Hindlimb muscle (tissue), 1 donor: Measurements from ENCODE around the gene VIPAS39. TPM values are rescaled to one million over a fixed set of nuclear protein-coding genes. Genes with fewer than 3 reads are reported as not detected.
"Not testable (repeated sequence)": the region's sequence is repeated elsewhere in the genome, so short reads cannot be mapped to it uniquely, and the experiment has no call there.

Experiments used
- DNase-seq: peaks from one replicate; pipeline ENCODE4 v3.0.0-alpha.2; 2013
- polyA plus RNA-seq: library from polyadenylated mRNA; unstranded; fragments of 120-200 nt; gene quantifications from one replicate; pipeline ENCODE4 v1.2.1, GENCODE V29; 2013; ENCODE audit not compliant: insufficient read length

VIPAS39 gene
- polyA plus RNA-seq, 1 donor, result 22.7 TPM

DNA sequence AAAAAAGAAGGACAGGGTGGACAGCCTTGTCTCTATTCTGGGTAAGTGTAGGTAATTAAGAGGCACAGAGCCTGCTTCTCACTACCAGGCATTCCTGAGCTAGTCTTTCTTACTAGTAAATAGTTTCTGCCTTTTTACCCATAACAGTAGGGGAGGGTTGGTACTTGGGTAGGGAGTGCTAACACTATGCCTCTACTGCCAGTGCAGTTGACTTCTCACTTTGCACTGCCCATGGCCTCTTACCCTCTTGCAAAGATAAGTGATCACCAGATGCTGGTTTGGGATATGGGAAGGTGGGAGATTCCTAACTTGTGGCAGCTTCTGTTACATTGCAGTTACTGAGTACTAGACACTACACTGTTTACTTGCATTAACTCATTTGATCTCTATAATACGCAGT, 12.1 kb upstream of the VIPAS39 start:
- no peak for DNase-seq

DNA sequence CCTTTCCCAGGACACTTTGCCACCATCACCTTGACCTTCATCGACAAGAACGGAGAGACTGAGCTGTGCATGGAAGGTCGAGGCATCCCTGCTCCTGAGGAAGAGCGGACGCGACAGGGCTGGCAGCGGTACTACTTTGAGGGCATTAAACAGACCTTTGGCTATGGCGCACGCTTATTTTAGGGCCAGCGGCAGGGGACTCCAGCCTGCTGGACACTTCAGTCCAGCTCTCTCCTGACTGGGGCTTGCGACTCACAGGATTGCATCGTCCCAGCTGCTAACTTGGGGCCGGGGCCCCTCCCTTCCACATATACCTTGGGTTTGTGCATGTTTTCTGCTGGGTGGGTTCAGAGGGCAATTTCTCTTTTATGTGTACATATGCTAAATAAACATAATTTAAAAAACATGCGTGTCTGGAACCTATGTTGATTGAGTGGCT, 11.7 kb upstream of the VIPAS39 start:
- no peak for DNase-seq

DNA sequence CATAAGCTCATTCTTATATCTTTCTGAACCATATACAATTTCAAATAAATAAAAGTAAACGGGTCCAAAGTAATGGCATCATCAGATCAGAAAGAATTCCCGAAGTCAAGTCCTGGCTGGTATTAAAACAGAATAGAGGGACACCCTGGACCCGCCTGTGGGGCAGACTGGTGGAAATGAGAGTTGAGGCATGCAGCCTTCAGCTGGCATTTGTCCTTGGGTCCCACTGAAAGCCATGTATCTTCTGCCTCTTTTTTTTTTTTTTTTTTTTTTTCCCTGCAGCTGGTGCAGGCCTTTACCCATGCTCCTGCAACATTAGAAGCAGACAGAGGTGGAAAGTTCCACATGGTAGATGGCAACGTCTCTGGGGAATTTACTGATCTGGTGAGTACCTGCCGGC, 10.4 kb upstream of the VIPAS39 start:
- DNase-seq, result no peak

DNA sequence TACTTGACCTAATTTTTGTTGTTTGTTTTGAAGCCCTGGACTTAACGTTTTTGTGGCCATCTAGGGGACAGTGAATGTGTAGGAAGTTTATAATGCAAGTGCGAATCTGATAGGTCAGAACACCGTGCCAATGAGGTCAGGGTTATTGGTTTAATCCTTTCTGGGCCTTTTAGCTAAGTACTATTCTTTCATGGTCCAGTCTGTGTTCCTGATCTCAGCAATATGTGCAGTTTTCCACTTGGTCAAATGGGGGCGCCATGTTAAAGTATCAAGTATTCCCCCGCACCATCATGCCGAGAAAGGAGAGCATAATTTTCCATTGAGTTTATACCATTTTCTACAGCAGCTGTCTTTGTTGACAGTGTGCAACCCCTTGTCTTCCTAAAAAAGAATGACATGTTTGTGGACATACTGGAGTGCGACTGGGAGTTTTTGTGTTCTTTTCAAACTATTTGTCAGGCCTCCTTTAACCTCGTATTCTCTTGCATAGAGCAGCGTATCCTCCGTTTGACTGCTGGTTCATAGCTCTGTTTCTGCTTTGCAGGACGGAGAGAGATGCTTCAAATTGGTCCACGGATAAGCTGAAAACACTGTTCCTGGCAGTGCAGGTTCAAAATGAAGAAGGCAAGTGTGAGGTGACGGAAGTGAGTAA, 1.8 kb upstream of the VIPAS39 start:
- peak; percentile 33 for DNase-seq

DNA sequence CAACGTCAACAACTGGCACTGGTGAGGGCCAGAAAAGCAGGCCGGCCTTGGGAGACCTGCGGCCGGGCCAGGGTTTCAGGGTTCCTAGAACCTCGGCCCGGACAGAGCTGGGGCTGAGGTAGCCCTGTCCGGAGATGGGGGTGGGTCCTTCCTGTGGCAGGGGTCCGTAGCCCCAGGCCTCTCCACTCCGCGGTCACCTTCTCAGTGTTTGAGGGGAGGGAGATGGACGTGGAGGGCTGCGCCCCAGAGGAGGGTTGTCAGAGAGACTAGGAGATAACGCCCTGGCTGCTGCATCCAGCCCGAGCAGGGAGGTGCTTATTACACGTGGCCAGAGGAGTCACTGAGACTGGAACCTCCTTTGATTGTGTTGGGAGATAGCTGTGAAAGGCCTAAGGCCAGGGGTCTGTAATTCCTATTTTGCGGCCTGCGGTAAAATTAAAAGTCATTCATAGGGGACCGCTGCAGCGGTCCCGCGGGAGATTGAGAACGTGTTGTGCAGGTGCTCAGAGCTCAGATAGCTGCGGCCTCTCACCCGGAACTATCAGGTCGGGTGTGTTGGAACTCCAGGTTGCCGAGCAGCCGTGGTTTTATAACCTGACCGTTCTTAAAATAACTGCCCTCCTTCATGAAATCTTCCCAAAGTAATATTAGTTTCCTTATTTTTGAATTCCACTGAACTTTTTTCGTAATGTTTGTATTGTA, 999 bp upstream of the VIPAS39 start:
- peak; percentile 29 for DNase-seq

DNA sequence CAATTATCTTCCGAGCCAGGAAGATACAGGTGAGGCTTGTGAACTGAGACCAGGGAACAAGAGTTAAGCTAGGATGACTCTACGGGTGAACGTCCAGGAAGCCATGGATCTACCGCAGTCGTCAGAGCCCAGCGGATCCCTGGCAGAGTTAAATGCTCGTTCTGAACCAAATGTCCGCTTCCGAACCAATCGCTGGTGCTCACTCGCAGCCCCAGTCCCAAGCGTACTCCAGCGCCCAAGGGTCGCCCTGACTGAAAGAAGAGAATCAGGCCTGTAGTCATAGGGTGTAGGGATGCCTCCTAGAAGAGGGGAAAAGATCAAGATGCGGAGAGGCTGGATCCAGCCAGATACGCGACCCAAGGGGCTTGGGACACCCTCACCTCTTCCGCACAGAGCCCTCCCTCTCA, 283 bp downstream of the VIPAS39 start:
- DNase-seq, result no peak

DNA sequence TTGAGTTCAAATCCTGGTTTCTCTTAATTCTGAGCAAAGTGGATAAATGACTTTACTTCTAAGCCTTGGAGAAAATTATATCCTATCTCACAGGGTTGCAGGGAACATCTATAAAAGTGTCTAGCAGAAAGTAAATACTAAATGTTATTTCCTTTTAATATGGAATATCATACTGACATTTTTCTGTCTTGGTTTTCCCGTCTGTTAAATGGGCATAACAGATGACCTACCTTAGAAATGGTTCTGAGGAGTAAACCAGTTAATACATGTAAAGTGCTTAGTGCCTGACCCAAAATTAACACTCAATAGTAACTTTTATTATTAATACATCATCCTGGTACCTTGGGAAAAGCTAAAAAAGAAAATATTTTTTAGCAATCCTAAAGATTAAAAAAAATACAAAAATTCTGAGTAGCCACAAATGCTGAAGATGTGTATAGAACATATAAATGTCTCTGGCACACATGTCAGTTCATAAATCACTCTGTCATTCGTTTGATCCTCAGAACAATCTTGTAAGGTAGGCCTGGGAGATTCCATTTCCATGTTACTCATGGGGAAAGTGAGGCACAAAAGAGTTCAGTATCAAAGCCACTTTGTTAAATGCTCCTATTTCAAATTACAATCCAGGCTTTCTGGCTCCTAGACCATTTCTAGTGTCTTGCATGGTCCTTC, 1.3 kb downstream of the VIPAS39 start:
- no peak for DNase-seq

DNA sequence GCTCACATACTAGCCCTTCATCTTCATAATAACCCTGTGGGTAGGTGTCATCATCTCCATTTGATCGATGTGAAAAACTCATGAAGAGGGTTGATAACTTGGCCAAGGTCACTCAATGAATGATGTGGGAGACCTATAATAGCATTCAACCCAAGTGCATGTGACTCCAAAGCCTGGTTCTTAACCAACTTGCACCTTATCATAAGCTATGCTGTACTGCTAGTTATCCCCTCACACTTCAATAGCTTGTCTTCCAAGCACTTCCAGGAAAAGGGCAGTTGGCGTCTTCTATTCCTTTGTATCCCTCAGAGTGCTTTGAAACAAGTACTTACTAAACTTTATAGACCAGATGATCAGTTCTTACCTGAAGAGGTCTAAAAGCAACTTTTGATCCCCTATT, 15.2 kb downstream of the VIPAS39 start:
- no peak for DNase-seq

DNA sequence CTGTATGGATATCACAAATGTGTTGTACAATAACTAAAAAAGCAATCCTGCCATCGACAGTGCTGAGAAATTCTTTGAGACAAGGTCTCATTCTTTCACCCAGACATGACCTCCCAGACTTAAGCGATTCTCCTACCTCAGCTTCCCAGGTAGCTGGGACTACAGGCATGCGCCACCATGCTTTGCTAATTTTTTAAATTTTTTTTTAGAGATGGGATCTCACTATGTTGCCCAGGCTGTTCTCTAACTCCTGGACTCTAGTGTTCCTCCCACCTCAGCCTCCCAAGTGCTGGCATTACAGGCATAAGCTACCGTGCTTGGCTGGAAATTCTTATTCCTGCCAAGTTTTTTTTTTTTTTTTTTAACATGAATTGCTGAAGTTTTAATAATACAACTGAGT, 17.5 kb downstream of the VIPAS39 start:
- no peak for DNase-seq

DNA sequence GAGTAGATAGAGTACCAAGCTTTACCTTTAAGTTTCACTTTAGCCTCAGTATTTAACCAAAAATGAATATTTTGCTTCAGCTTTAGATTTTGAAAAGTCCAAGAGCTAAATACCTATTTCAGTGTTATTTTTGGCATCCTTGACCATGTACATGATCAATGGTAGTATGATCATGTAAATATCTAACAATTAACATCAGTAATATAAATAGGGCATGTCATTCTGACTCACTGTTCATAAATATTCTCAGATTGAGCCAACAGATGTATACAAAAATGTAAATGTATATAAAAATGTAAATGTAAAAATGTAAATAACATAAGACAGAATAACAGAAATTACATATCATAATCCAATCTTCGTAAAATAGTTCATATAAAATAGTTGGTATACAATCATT, 18.8 kb downstream of the VIPAS39 start:
- no peak for DNase-seq

DNA sequence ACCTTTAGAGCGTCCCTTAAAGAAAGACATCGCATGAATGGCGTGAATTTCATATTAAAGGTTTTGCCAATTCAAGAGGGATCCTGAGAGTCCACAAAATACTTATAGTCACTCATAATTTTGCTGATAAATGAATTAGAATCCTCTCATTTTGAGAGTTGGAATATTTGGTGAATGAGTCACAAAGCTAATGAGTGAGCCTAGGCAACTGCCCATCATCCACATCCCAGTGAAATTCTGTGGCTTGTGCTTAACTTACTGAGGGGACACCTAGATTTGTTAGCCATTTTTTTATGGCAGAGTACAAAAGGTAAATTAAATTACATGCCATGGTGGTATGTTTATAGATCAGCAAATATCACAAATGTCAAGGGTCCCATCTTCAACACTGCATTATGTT, 21.4 kb downstream of the VIPAS39 start:
- DNase-seq, result no peak

DNA sequence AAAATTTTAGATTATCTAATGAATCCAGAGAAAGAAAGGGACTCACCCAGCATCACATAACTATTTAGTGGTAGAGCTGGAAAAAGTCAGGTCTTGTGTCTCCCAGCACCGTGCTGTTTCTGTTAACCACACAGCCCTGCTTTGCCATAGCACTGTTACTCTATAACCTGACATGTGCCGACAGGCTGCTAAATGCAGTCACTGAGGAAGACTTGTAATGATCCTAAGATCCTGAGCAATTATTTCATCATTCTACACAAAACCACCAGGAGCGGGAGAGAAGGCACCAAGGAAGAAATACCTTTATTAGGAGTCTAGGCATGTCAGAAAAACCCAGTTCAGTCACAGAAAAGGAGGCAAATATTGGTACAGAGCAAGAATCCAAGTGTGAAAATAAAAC, 31.0 kb downstream of the VIPAS39 start:
- DNase-seq, result no peak

DNA sequence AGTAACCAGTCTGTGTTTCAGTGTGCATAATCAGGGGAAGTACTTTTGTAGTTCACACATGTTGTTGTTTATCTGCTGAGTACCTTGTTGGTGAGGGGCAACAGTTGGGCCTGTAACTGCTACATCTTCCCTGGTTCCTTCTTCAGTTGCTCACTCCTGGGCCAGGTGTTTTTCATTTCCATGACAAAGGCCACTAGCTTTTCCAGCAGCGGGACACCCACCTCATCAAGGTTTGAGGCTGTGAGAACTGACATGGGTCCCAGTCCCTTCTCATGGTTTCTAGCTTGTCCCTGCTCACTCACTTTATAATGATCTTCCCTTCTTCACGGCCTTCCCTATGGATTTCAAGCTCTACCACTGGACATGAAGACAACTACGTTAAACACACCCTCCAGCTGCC, 32.5 kb downstream of the VIPAS39 start:
- no peak for DNase-seq

DNA sequence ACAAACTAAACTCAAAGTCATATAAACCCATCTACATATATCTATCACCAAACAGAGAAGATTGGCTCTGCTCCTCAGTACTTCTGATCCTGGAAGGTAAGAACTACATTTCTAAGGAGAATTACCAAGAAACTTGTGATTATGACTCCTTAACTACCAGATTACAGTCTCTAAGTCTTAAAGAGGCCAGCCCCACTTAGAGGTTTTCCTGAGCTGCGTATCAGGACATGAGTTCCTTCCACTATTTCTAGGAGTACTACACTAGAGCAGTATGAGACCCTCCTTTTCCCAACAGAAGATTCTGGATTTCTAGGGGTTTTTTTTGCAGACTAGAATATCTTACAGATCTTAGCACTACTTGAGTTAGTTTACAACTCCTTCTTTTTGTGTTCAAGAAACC, 34.0 kb downstream of the VIPAS39 start, which contains the start of gene NOXRED1:
Gene NOXRED1, minus strand, starts transcription at position 101 of the 400 bp plus-strand sequence. CDS start 634 bp downstream, outside the sequence.
- DNase-seq, result no peak

DNA sequence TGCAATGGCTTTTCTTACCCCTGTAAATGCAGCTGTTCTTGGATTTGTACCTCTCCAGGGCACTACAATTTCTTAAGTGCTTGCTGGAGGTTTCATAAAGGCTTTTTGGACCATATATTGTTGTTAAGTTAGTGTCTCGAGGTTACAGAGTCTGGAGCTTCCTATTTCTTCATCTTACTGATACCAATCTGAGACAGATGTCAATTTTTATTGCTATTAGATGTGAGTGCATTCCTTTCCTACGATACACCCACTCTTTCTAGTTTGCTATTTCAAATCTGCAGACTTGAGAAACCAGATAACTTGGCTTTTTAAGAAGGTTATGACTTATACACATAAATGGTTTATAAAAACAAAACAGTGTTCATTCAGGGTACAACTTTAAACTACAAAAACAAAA, 36.2 kb downstream of the VIPAS39 start:
- no peak for DNase-seq

DNA sequence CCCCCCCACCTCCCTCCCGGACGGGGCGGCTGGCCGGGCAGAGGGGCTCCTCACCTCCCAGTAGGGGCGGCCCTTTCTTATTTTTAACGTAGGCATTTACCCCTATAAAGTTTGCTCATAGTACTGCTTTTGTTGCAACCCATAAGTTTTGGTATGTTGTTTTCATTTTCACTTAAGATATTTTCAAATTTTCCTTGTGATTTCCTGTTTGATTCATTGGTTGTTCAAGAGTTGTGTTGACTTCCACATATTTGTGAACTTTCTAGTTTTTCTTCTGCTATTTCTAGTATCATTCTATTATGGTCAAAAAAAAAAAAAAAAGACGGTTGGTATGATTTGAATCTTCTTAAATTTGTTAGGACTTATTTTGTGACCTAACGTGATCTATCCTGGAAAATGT, 40.6 kb downstream of the VIPAS39 start:
- DNase-seq, result no peak

DNA sequence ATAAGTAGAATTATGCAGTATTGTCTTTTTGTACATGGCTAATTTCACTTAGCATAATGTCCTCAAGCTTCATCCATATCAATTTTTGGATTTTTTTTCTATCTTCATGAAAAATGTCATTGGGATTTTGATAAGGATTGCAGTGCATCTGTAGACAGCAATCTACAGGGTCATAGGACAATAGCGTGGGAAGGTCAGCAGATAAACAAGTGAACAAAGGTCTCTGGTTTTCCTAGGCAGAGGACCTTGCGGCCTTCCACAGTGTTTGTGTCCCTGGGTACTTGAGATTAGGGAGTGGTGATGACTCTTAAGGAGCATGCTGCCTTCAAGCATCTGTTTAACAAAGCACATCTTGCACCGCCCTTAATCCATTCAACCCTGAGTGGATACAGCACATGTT, 41.3 kb downstream of the VIPAS39 start:
- DNase-seq, result not testable (repeated sequence)

DNA sequence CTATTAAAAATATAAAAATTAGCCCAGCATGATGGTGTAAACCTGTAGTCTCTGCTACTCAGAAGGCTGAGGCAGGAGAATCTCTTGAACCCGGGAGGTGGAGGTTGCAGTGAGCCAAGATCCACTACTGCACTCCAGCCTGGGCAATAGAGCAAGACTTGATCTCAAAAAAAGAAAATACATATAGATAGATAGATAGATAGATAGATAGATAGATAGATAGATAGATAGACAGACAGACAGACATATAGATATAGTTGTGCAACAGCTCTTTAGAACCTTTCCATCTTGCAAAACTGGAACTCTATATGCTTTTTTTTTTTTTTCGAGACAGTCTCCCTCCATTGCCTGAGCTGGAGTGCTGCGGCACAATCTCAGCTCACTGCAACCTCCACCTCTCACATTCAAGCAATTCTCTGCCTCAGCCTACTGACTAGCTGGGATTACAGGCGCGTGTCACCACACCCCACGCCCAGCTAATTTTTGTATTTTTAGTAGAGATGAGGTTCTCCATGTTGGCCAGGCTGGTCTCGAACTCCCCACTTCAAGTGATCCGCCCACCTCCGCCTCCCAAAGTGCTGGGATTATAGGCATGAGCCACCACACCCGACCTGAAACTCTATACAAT, 41.9 kb downstream of the VIPAS39 start:
- DNase-seq, result not testable (repeated sequence)

DNA sequence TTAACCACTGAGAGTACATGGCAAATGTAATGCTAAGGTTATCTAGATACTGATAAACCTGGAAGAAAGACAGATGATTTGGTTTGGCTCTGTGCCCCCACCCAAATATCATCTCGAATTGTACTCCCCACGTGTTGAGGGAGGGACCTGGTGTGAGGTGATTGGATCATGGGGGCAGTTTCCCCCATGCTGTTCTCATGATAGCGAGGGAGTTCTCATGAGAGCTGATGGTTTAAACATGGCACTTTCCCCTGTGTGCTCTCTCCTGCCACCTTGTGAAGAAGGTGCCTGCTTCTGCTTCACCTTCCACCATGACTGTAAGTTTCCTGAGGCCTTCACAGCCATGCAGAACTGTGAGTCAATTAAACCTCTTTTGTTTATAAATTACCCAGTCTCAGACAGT, 48.3 kb downstream of the VIPAS39 start:
- no peak for DNase-seq

DNA sequence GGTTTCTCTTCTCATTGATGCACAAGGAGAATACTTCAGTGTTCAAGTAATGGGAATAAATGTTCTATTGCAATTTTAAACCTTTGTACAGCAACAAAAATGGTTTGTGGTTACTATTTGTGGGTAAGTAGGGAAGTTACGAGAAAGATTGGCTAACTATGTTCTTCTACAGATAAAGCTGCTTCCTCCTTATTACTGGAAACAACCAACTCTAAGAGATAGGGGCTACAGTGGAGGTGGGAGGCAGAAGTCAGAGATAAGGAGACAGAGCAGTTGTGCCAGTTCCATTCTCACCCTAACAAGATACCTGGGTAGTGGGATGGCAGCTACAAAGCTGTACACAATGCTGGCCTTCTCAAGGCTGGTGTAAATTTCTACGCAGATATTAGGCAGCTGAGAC, 50.2 kb downstream of the VIPAS39 start:
- DNase-seq, result no peak

DNA sequence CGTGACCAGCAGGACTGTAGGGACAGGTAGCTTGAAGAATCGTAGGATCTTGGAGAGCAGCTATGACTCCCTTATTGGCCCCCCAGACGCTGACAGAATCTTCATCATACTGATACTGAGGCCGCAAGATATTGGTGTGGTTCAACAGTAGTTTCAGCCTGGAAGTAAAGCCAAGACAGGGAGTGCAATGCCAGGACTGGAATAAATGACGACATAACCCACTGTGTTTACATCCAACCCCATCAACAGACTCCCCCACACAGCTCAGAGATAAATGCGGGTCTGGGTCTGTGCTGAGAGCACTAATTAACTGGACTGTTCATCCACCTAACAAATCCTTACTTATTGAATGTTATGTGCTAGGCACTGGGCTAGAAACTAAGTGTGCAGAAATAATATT, 50.7 kb downstream of the VIPAS39 start:
- no peak for DNase-seq

DNA sequence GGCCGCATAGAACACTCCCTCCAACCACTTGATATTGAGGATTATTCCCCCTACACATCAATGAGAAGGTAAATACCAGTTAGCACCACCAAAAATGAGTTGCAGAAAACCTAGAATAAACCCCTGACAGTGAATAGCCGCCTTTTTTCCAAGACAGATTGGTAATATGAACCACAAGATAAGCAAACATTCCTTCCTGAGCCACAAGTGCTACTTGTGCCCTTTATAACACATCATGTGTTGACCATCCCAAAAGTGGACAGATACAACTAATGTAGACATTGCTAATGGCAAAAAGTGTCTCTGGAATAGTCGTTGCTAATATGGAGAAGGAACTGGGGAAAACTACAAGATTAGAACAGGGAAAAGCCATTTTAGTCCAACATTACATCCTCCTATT, 51.3 kb downstream of the VIPAS39 start:
- no peak for DNase-seq

DNA sequence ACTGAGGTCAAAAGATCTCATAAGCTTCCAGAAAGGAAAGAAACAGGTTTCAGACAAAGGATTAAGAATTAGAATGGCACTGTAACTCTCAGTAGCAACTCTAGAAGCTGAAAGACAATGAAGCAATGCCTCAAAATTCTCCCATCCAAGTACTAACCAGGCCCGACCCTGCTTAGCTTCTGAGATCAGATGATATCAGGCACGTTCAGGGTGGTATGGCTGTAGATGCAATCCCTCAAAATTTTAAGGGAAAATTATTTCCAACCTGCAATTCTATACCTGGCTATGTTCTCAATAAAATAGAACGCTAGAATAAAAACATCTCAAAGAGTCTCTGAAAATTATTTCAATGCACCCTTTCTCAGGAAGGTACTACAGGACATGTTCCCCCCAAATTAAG, 53.6 kb downstream of the VIPAS39 start:
- DNase-seq, result no peak
